HK-2 (cell line): ENCODE results near the gene SPDEF.

Experiments
- DNase-seq: peaks from one replicate; pipeline ENCODE4 v3.0.0-alpha.2; 2018; ENCODE audit not compliant: unreplicated experiment

SPDEF gene

GRCh38 chr6:34528996-34529664, 27.0 kb downstream of the SPDEF start:
- no peak for DNase-seq

- DNase-seq, result no peak
These were observed 28.1 kb downstream of the SPDEF start for GRCh38 chr6:34527751-34528670.

GRCh38 chr6:34526992-34527728, 29.0 kb downstream of the SPDEF start:
- peak; percentile 95 for DNase-seq

- DNase-seq, result no peak
These were observed 29.7 kb downstream of the SPDEF start for GRCh38 chr6:34526241-34526972.

DNA sequence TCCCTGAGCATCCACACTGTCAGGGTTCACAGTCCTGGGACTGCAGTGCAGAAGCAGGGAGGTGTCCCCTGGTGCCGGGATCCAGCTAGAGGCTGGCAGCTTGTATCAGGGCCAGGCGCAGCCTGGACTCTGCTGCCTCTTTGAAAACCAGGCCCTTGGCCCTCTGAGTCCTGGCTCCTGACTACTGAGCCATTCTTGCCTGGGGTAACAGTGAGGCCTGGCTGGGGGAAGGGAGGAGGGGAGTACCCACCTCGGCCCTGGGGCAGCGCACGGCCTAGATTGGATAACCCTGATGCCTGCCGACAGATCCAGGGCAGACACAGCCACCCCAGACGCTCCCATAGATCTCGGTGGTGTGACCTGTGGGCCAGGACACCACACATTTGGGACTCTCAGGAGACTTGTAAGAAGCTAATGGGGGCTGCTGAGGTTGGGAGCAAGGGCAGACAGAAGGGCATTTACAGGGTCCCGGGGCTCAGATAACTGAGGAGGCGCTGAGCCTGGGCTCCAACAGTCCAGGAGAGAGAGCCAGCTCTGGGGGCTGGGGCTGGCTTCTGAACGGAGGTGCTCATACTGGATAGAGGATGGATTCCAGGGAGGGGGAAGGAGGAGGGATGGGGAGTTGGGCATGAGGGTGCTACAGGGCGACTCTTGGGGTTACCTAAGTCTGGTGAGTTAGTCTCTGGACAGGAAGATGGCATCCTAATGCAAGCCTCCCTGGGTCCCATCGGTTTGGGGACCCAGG, 30.5 kb downstream of the SPDEF start:
- no peak for DNase-seq

DNA sequence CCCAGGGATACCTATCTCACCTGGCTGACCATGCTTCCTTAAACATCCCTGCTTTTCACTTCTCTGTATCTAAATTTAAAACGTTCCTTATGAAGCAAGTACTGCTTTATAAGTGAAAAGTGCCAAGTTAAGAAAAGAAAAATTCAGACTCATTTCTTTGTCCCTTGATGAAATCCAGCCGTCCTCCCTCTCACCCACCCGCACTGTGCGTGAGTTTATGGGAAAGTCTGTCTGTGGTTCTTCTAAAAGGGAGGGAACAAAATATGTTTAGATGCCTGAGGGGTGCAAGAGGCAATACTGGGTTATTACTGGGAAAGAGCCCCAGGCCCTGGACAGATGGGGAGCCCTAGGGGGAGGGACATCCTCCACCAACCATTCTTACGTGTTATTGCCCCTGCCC, 31.2 kb downstream of the SPDEF start:
- DNase-seq, result no peak

DNA sequence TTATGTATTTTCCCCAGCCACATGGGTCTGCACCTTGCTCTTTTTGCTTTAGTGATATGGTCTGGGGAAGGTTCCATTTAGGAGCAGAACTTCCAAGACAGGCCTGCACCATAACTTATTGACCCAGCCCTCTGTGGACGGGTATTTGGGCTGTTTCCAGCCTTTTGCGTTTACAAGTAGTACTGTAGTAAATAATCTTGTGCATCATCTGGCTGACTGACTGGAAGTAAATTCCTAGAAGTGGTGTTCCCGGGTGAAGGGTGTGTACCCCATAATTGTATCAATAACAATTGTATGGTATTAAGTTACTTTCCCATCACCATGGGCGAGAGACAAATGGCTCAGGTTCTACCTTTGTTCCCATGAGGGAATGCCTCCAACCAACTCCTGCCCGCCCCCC, 31.6 kb downstream of the SPDEF start:
- no peak for DNase-seq

DNA sequence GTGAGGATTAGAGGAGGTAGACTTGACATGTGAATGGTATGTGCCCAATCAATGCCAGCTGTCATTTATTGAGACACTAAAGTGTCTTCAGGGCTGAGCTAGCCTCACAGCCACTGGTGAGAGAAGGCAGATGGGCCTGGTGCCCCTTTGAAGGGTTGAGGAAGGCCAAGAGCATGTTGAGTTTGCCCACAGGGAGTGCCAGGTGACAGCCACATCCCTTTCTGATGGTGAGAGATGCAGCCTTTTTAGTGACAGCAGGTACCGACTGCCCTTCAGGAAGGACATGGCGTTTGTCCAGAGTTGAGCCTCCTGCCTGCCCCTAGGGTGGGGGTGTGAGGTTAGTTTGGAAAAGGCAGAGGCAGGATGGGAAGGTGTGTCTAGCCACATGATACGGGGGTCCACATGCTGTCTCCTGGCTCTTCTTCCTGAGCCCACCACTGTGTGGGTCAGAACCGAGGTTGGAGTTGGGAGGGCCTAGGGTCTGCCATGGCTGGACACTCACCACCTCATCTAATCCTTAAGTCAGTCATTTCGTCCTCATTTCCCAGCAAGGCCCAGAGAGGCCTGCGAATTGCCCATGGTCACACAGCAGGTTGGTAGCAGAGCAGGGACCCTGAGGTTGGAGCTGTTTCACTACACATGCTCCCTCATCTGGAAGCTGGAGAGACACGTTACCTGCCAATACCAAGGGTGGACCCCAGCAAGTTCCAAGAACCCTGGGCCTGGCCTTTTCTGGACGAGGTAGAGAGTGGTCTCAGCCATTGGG, 32.5 kb downstream of the SPDEF start:
- DNase-seq, result no peak

DNA sequence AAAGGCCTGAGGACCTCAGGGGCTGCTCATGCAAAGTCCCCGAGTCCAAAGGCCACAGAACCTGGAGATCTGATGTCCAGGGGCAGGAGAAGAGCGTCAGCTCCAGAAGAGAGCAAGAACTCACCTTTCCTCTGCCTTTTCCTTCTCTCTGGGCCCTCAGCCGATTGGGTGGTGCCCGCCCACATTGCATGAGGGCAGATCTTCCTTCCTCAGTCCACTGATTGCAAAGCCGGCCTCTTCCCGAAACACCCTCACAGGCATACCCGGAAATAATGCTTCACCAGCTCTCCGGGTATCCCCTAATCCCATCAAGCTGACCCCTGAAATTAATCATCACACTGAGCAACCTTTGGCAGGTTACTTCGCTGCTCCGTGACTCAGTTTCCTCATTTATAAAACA, 33.4 kb downstream of the SPDEF start:
- no peak for DNase-seq

- DNase-seq, result no peak
These were observed 34.5 kb downstream of the SPDEF start for GRCh38 chr6:34521463-34522285.

- DNase-seq, result no peak
These were observed 35.3 kb downstream of the SPDEF start for GRCh38 chr6:34520645-34521462.

DNA sequence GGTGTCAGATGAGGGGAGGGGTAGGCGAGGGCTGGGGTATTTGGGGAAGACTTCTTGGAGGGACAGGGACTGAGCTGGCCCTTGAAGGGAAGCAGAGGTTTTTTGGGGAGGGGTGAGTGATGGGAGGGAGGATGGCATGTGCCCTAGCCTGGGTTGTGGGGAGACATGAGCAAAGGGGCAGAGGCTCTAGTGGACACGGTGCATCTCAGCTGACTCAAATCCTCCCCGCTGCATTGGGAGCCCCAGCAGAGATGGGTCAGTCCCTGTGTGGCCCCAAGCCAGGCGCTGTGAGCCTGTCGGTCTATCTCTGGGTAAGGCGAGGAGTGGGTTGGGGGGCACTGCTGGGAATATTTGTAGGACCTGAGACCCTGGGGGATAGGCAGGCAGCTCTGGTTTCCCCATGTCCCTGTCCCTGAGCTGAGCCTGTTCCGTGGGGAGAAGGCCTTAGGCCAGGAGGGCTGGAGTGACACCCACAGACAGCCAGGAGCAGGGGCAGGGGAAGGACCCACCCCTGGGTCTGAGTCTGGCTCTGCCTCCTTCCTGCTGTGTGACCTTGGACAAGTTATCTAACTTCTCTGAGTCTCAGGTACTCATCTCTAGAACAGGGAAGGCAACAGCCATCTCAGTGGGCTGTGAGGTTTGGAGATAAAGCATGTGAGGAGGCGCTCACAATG, 36.0 kb downstream of the SPDEF start:
- no peak for DNase-seq

DNA sequence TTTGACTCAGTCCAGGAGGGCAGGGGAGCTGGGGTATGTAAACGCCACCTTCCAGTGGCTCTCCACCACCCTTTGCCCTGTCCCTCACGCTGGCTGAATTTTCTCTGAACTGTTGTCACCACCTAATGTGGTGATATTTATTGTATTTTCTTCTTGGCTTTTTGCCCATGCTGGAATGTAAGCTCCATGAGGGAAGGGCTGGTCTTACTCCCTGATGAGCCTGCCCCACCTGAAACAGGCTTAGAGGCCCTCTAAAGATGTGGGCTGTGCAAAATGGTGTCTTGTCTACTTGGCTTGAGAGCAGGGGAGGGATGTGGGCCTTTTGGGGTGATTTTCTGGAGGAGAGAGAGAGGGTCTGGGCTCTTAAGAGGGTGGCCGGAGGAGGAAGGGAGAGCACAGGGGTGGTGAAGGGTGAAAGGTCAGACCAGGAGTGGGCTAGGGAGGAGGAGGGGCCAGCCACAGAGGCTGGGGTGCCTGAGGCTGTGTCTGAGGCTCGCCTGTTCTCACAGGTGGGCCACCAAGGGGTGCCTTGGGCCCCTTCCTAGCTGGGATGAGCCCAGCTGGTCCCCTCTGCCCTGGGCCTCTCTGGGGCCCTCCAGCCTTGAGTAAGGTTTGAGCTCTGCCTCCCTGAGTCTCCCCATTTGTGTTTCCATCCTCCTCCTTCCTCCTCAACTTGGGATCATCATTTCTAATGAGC, 37.3 kb downstream of the SPDEF start:
- DNase-seq, result no peak

DNA sequence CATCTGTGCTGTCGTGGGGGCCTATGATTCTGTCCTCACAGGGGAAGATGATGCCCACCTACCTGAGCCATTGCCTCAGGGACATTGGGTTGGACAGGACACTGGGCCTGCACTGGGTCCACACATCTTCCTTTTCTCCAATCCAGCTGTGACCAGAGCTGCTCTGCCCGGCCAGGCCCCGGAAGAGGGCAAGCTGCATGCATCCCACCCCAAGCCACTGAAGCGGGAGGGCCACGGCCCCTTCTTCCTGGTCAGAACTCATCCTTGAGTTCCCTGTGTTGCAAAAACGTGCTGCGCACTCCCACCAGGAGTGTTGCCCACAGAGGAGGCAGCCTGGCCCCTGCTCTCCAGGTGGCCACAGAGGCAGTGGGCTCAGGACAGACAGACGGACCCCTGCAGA, 38.2 kb downstream of the SPDEF start:
- DNase-seq, result no peak

GRCh38 chr6:34517461-34517881, 38.7 kb downstream of the SPDEF start:
- no peak for DNase-seq

DNA sequence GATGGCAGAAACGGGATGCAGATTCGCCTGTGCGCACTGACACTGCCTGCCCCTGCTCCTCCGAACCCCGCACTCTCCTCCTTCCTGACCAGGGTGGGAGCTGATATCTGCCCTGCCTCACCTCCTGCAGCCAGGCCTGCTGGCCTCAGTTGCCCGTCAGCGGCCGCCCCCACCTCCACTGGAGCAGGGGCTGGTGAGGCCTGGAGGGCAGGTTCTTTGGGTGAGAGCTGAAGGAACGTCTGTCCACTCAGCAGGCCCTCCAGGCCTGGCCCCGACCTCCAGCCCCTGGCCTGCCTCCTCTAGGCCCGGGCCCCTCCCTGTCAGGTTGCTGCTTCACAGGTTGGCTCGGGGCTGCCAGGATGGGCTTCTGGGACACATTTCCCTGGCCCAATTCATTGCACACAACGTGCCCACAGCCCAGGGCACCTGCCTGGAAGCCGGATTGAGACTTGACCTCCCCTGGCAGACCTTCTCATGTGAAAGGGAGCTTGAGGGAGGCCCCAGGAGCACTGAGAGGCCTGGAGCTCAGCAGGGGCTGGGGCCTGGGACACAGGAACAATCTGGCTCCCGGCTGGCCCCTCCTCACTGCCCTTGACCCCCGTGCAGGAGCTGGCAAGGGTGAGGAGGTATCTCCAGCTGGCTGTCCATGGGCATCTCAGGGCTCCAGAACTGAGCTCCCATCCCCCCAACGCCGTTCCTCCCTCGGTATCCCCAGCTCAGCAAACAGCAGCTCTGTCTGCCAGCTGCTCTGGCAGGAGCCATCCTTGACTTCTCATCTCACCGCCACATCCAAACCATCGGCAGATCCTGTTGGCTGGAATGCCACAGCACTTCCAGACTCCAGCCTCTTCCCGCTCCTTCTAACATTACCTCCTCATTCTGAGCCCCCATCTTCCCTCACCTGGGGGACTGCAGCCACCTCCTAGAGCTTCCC, 39.5 kb downstream of the SPDEF start:
- no peak for DNase-seq
